Keratinocyte (primary cell): ENCODE measurements around the gene ARHGAP28. TPM values are rescaled to one million over a fixed set of nuclear protein-coding genes. Genes with fewer than 3 reads are reported as not detected.

Experiments
- DNase-seq: peaks from one replicate; pipeline ENCODE4 v3.0.0-alpha.2; 2011; ENCODE audit warnings: low read depth, missing footprints, low spot score
- FAIRE-seq: peaks from 2 replicates; lab custom pipeline; 2011; peaks lifted over from hg19 to GRCh38; lab: Jason Lieb, UNC
- H2AFZ ChIP-seq: 2 replicates; pipeline ENCODE4 v1.6.0; 2012; ENCODE audit warnings: low read length, control low read depth, inconsistent platforms; ENCODE audit not compliant: control insufficient read depth
- H3K27ac ChIP-seq: 2 replicates; pipeline ENCODE4 v1.5.1; 2011; ENCODE audit warnings: low read length; ENCODE audit not compliant: control insufficient read depth, insufficient read depth
- H3K27me3 ChIP-seq: 3 replicates; pipeline ENCODE4 v1.6.0; 2011; ENCODE audit warnings: low read length; ENCODE audit not compliant: control insufficient read depth, insufficient read depth; ENCODE audit errors: extremely low read depth
- H3K36me3 ChIP-seq, 2 experiments: 2 replicates in 1 of 2; 3 replicates in 1 of 2; pipeline ENCODE4 v1.5.1; 2011; ENCODE audit warnings: low read length in 2 of 2, mild to moderate bottlenecking in 1 of 2; ENCODE audit not compliant: control insufficient read depth in 2 of 2, insufficient read depth in 2 of 2; ENCODE audit errors: extremely low read depth in 1 of 2
- H3K4me1 ChIP-seq: 3 replicates; pipeline ENCODE4 v1.5.1; 2011; ENCODE audit warnings: low read length; ENCODE audit not compliant: control insufficient read depth, insufficient read depth; ENCODE audit errors: extremely low read depth
- H3K4me2 ChIP-seq: 3 replicates; pipeline ENCODE4 v1.6.0; 2011; ENCODE audit warnings: low read depth, low read length; ENCODE audit not compliant: control insufficient read depth, insufficient read depth; ENCODE audit errors: extremely low read depth
- H3K4me3 ChIP-seq, 3 experiments: fragments of 200-600 bp in 1 of 3; sonication (generic) in 1 of 3; 2 replicates in 2 of 3; 3 replicates in 1 of 3; pipeline ENCODE4 v1.5.1; 2011 to 2016; ENCODE audit warnings: low read length in 3 of 3, mild to moderate bottlenecking in 3 of 3, control low read depth in 2 of 3, inconsistent platforms in 1 of 3, low read depth in 1 of 3, mixed read lengths in 1 of 3, mixed run types in 1 of 3, moderate library complexity in 1 of 3; ENCODE audit not compliant: control insufficient read depth in 2 of 3, insufficient read depth in 2 of 3; ENCODE audit errors: extremely low read depth in 1 of 3
- H3K79me2 ChIP-seq: 2 replicates; pipeline ENCODE4 v1.6.0; 2012; ENCODE audit warnings: low read length; ENCODE audit not compliant: control insufficient read depth, insufficient read depth
- H3K9ac ChIP-seq: 3 replicates; pipeline ENCODE4 v1.6.0; 2011; ENCODE audit warnings: low read length; ENCODE audit not compliant: control insufficient read depth, insufficient read depth; ENCODE audit errors: extremely low read depth
- H3K9me1 ChIP-seq: 3 replicates; pipeline ENCODE4 v1.6.0; 2011; ENCODE audit warnings: low read length; ENCODE audit not compliant: control insufficient read depth, insufficient read depth; ENCODE audit errors: extremely low read depth
- H3K9me3 ChIP-seq: 2 replicates; pipeline ENCODE4 v1.5.1; 2012; ENCODE audit warnings: low read depth, low read length; ENCODE audit not compliant: control insufficient read depth
- H4K20me1 ChIP-seq: 3 replicates; pipeline ENCODE4 v1.6.0; 2011; ENCODE audit warnings: low read length; ENCODE audit not compliant: control insufficient read depth, insufficient read depth; ENCODE audit errors: extremely low read depth
- EZH2 ChIP-seq: IDR thresholded peaks from one replicate; pipeline ENCODE4 v1.6.1; 2012; ENCODE audit warnings: inconsistent platforms, mild to moderate bottlenecking, low read length, moderate library complexity
- dilution Hi-C: fragments of 300-500 bp; cut with MboI; formaldehyde crosslinking; loops from one replicate; pipeline ENCODE4 v1.7.0; 2020; ENCODE audit warnings: low sequenced_read_pairs; ENCODE audit not compliant: extremely low pct_ligation_motif_present
- polyA plus RNA-seq, 5 experiments: library from polyadenylated mRNA; depleted of rRNA in 3 of 5; stranded (reverse) in 3 of 5; stranded (forward) in 1 of 5; unstranded in 1 of 5; fragments of >200 nt; gene quantifications; 1 replicate in 1 of 5; 2 replicates in 3 of 5; 3 replicates in 1 of 5; pipeline versions ENCODE4 v1.2.1 to v1.2.3, GENCODE V29; 2011 to 2012; ENCODE audit warnings: missing spikeins in 2 of 5, low read depth in 1 of 5, low replicate concordance in 1 of 5
- TF ChIP-seq, protein P1 (sequence below), 3 experiments: IDR thresholded peaks in 1 of 3; conservative IDR thresholded peaks in 1 of 3; optimal IDR thresholded peaks in 1 of 3; 2 replicates in 2 of 3; 3 replicates in 1 of 3; pipeline versions ENCODE3 to v1.5.1; 2011; ENCODE audit warnings: low read length in 3 of 3, mild to moderate bottlenecking in 3 of 3, moderate library complexity in 2 of 3, control low read depth in 1 of 3, inconsistent platforms in 1 of 3; ENCODE audit not compliant: insufficient read depth in 2 of 3; ENCODE audit errors: extremely low read depth in 1 of 3

Gene ARHGAP28
- polyA plus RNA-seq, 1 donor (not counting 4 experiments of a cell fraction or from before 2014, with no cell fraction given): 0.43 TPM

GRCh38 chr18:6901286-6901926 is 171.9 kb downstream of the ARHGAP28 start:
- dilution Hi-C loops: no loop called here
- no peak for FAIRE-seq
- H3K4me2 ChIP-seq: no peak overlapping the region

DNA sequence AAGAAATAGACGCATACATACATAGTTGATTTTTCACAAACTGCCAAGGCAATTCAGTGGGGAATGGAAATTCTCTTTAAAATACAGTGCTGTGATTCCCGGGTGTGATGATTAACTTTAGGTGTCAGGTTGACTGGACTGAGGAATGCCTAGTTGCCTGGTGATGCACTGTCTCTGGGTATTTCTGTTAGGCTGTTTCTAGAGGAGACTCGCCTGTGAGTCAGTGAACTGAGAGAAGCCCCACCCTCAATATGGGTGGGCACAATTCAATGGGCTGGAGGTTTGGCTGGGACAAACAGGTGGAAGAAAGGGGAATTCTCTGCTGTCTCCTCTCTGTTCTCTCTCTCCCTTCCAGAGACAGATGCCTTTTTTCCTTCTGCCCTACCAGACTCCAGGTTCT is 187.6 kb downstream of the ARHGAP28 start:
- dilution Hi-C loops: no loop called here
- H3K27me3 ChIP-seq: peaks cover 7% of the 10 kb centered on the region
- no peak overlapping the region for H3K4me2 ChIP-seq
- no peaks in the 10 kb centered on the region for H3K36me3 ChIP-seq
- H4K20me1 ChIP-seq: no peaks in the 10 kb centered on the region
- no peaks in the 10 kb centered on the region for H3K4me1 ChIP-seq
- H3K9me3 ChIP-seq: no peaks in the 10 kb centered on the region
- H2AFZ ChIP-seq: no peak overlapping the region
- H3K79me2 ChIP-seq: no peaks in the 10 kb centered on the region
- FAIRE-seq (no peak), DNase-seq (no peak)
- H3K9me1 ChIP-seq: no peaks in the 10 kb centered on the region
- H3K9ac ChIP-seq: no peak overlapping the region
- TF ChIP-seq EZH2: no peak
- TF ChIP-seq, protein P1, sequence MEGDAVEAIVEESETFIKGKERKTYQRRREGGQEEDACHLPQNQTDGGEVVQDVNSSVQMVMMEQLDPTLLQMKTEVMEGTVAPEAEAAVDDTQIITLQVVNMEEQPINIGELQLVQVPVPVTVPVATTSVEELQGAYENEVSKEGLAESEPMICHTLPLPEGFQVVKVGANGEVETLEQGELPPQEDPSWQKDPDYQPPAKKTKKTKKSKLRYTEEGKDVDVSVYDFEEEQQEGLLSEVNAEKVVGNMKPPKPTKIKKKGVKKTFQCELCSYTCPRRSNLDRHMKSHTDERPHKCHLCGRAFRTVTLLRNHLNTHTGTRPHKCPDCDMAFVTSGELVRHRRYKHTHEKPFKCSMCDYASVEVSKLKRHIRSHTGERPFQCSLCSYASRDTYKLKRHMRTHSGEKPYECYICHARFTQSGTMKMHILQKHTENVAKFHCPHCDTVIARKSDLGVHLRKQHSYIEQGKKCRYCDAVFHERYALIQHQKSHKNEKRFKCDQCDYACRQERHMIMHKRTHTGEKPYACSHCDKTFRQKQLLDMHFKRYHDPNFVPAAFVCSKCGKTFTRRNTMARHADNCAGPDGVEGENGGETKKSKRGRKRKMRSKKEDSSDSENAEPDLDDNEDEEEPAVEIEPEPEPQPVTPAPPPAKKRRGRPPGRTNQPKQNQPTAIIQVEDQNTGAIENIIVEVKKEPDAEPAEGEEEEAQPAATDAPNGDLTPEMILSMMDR (optimal IDR thresholded peaks at IDR 0.05 in 1 of 3, IDR thresholded peaks at IDR 0.05 in 1 of 3, conservative IDR thresholded peaks at IDR 0.05 in 1 of 3; ENCODE audit: extremely low read depth in 1 of 3, insufficient read depth in 2 of 3, low read length in 3 of 3): no peak
- H3K4me3 ChIP-seq: no peak overlapping the region
- no peak overlapping the region for H3K27ac ChIP-seq

More at GRCh38 chr18:6901286-6901926, 171.9 kb downstream of the ARHGAP28 start:
- Histone ChIP-seq H3K36me3 (no peaks in the 10 kb centered on the region), H3K4me1 (peaks cover 6% of the 10 kb centered on the region), H4K20me1 (no peaks in the 10 kb centered on the region), H3K27ac (no peak overlapping the region), H2AFZ (no peak overlapping the region), H3K9me3 (no peaks in the 10 kb centered on the region), H3K4me3 (no peak overlapping the region), H3K9me1 (no peaks in the 10 kb centered on the region), H3K27me3 (no peaks in the 10 kb centered on the region), H3K79me2 (no peaks in the 10 kb centered on the region), H3K9ac (no peak overlapping the region)
- no peak for DNase-seq
- TF ChIP-seq, protein P1 (optimal IDR thresholded peaks at IDR 0.05 in 1 of 3, IDR thresholded peaks at IDR 0.05 in 1 of 3, conservative IDR thresholded peaks at IDR 0.05 in 1 of 3; ENCODE audit: extremely low read depth in 1 of 3, insufficient read depth in 2 of 3, low read length in 3 of 3): no peak
- no peak for TF ChIP-seq EZH2
